ENCODE data around the gene PRDM1. TPM values are rescaled to one million over a fixed set of nuclear protein-coding genes. Genes with fewer than 3 reads are reported as not detected.

Gene PRDM1
- total and polyA plus RNA-seq, 12 donors = 0.32 to 11.2 (median 1.9) TPM

DNA sequence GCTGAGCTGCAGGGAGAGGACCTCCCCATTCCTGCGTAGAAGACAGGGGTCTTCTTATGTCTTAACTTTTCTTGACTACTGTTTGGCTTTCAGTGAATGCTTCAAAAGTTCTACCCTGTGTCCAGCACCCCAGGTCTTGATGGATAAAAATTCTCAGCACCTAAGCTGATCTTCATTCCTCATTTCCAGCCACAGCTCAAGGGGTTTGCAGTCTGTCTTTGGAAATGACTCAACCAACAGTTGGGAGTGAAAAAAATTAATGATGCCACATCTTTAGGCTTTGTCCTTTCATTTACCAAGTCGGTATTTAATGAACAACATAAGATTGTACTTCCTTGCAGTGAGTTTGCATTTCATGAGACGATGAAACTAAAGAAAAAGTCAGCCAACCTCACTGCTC, 40.3 kb downstream of the PRDM1 start:
- Histone ChIP-seq H3K9me3 (no peaks in the 10 kb centered on the region), H3K4me1 (peaks cover 0 to 9% (median 0%) of the 10 kb centered on the region in 9 donors), H3K4me3 (no peak overlapping the region), H3K27ac (no peak overlapping the region), H3K27me3 (peaks cover 0 to 4% (median 0%) of the 10 kb centered on the region in 7 donors), H3K36me3 (no peaks in the 10 kb centered on the region)
- WGBS, 2 donors = 89 to 93% methylated on average over 3 of the region's 3 CpGs
- intact Hi-C loops (cut with DNase I) = no loop called here
- DNase-seq (no peak), ATAC-seq (no peak)
- TF ChIP-seq, protein P1, sequence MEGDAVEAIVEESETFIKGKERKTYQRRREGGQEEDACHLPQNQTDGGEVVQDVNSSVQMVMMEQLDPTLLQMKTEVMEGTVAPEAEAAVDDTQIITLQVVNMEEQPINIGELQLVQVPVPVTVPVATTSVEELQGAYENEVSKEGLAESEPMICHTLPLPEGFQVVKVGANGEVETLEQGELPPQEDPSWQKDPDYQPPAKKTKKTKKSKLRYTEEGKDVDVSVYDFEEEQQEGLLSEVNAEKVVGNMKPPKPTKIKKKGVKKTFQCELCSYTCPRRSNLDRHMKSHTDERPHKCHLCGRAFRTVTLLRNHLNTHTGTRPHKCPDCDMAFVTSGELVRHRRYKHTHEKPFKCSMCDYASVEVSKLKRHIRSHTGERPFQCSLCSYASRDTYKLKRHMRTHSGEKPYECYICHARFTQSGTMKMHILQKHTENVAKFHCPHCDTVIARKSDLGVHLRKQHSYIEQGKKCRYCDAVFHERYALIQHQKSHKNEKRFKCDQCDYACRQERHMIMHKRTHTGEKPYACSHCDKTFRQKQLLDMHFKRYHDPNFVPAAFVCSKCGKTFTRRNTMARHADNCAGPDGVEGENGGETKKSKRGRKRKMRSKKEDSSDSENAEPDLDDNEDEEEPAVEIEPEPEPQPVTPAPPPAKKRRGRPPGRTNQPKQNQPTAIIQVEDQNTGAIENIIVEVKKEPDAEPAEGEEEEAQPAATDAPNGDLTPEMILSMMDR (IDR thresholded peaks at IDR 0.05) = no peak

DNA sequence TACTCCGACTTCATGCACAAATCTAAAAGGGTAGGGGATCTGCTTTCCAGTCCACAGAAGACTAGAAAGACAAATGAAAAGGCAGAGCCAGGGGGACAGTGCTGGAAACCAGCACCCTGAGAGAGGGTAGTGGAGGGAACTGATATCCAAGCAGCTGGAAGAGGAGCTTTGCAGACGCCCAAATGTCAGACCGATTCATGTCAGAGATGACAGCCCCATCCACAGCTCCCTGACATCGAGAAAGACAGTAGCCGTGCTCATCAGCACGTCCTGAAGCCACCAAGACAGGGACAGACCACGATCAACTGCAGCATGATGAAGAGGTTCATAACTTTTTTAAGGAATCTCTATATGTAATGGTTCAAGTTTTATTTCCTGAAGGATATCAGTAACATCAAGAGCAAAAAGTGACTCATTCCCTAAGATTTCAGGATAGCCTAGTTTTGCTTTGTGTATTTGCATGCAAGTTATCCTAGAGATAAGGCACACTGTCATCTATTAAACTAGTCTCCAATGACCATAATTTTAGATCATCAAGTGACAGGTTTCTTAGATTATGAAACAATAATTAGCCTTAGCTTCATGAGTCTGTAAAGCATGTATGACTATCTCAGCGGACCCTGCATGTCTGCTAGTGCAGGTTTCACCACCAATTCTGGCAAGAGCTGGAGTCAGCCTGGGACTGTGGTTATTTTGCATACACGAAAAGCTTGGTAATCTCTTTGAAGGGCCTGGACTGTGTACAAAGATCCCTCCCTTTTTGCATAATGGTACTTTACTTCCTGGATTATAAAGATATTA, 43.0 kb downstream of the PRDM1 start:
- intact Hi-C loops (cut with DNase I) = no loop called here
- Histone ChIP-seq H3K27ac (no peak overlapping the region), H3K36me3 (no peaks in the 10 kb centered on the region), H3K9me3 (no peaks in the 10 kb centered on the region), H3K4me3 (no peak overlapping the region), H3K4me1 (peaks cover 0 to 9% (median 0%) of the 10 kb centered on the region in 9 donors), H3K27me3 (peaks cover 0 to 4% (median 0%) of the 10 kb centered on the region in 7 donors)
- 80 to 81% methylated on average over 9 of the region's 9 CpGs for WGBS, 2 donors
- no peak for DNase-seq
- peak in 1 of 8 donors; percentile 33 for ATAC-seq
- TF ChIP-seq, protein P1 (IDR thresholded peaks at IDR 0.05) = no peak

DNA sequence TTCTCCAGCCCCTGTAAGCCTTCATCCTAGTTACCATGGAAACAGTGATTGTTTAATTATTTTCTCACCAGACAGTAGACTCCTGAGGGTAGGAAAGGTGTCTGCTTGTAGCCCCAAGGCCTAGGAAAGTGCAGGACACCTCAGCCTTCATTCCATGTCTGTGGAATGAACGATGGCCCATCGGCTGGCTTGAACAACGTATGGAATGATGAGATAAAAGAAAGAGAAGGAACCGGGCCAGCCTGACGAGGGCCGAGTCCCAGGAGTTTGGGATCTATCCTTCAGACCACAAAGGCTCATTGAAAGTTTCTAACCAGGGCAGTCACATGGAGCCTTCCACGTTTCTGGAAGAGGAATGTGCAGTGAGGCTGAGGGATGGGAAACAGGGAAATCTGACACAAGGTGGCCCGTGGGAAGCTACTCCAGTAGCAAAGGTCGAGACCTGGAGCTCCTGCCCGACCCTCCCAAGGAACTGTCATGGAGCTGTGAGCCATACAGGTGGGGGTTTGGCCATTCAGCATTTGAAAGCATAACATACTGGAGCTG, 46.1 kb downstream of the PRDM1 start:
- no peaks in the 10 kb centered on the region for H3K9me3 ChIP-seq
- ATAC-seq (no peak), DNase-seq (no peak)
- peaks cover 0 to 3% (median 0%) of the 10 kb centered on the region in 9 donors for H3K4me1 ChIP-seq
- 85 to 89% methylated on average over 10 of the region's 10 CpGs for WGBS, 2 donors
- H3K27me3 ChIP-seq = peaks cover 0 to 2% (median 0%) of the 10 kb centered on the region in 7 donors
- intact Hi-C loops (cut with DNase I) = no loop called here
- TF ChIP-seq, protein P1 (IDR thresholded peaks at IDR 0.05) = no peak
- no peak overlapping the region for H3K27ac ChIP-seq
- no peak overlapping the region for H3K4me3 ChIP-seq
- no peaks in the 10 kb centered on the region for H3K36me3 ChIP-seq

DNA sequence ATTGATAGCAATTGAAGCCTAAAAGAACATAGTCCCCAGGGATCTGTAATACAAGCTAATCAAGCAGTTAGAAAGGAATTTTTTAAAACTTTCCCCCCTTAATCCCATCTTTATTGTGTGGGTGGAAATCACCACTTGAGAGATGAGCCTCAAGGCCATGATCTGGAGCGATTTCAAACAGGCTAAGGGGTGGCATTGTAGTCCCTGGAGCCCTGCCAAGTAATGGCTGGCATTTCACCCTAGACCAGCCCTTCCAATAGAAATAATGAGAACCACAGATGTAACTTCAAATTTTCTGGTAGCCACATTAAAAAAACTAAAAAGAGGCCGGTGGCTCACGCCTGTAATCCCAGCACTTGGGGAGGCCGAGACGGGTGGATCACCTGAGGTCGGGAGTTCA, 46.9 kb downstream of the PRDM1 start:
- Histone ChIP-seq H3K27ac (no peak overlapping the region), H3K27me3 (no peaks in the 10 kb centered on the region), H3K4me1 (peaks cover 0 to 3% (median 0%) of the 10 kb centered on the region in 9 donors), H3K36me3 (no peaks in the 10 kb centered on the region), H3K4me3 (no peak overlapping the region), H3K9me3 (no peaks in the 10 kb centered on the region)
- WGBS, 2 donors = 93% methylated on average over 6 of the region's 6 CpGs
- intact Hi-C loops (cut with DNase I) = no loop called here
- ATAC-seq (no peak), DNase-seq (no peak)
- TF ChIP-seq, protein P1 (IDR thresholded peaks at IDR 0.05) = no peak

Measured in heart right ventricle (tissue), 16 donors.